Midbrain (tissue), 1 donor: ENCODE data around the gene GRM3.

Experiments used
- DNase-seq: peaks from one replicate; lab custom pipeline; 2025; lab: John Stamatoyannopoulos, UW

GRM3 gene

GRCh38 chr7:86904949-86905834, 261.5 kb downstream of the GRM3 start:
- peak; percentile 39 for DNase-seq

DNA sequence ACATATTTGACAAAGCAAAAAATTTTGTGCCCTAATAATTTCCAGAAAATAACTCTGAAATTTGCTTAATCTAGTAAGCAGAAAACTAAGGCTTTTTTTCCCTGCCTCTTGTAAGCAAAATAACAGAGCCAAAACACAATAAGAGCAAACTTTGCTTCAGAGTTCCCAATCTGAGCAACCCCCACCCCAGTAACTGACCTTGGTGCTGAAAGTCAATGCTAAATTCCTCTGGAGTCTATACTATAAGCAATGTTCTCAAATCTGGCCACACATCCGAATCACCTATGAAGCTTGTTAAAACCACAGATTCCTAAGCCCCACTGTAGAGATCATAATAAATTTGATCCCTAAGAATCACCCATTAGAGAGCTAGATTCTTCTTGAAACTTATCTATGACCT, 265.2 kb downstream of the GRM3 start:
- no peak for DNase-seq

DNA sequence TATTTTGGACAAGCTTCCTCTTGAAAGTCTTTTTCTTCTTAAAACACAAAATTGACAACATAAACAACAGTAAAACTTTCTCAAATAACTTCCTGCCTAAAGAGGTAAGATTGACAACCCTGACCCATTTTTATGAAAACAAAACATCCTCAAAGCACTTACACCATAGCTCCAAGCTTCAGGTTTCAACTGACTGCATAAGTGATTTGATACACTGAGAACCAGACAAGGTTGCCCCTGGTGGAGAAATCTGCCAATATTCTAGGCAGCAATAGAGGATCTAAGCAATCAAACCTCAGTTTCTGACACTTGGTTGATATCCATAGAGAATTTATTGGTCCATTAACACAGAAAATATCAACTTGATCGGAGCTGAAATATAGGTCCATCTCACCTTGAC, 267.9 kb downstream of the GRM3 start:
- DNase-seq = no peak

- no peak for DNase-seq
Measured at GRCh38 chr7:86913709-86914108, 270.0 kb downstream of the GRM3 start.
